Skin epidermis (tissue), 12 donors: ENCODE data around the gene OR13A1.
A peak's percentile ranks its signal among the peaks of the same experiment; 100 is the strongest.
"Not testable (repeated sequence)": the region's sequence is repeated elsewhere in the genome, so short reads cannot be mapped to it uniquely, and the experiment has no call there.

Experiments used
- H3K27ac ChIP-seq, 21 experiments: fragments of 200-600 bp; sonication (generic) in 11 of 21; one replicate each; pipeline ENCODE4 v1.5.0; 2020; ENCODE audit warnings: mild to moderate bottlenecking in 3 of 21, inconsistent platforms in 2 of 21, moderate library complexity in 2 of 21
- H3K4me3 ChIP-seq, 7 experiments: fragments of 200-600 bp; sonication (generic) in 2 of 7; one replicate each; pipeline ENCODE4 v1.5.0; 2020; ENCODE audit warnings: inconsistent platforms in 2 of 7, mild to moderate bottlenecking in 2 of 7, moderate library complexity in 1 of 7

Gene OR13A1, protein sequence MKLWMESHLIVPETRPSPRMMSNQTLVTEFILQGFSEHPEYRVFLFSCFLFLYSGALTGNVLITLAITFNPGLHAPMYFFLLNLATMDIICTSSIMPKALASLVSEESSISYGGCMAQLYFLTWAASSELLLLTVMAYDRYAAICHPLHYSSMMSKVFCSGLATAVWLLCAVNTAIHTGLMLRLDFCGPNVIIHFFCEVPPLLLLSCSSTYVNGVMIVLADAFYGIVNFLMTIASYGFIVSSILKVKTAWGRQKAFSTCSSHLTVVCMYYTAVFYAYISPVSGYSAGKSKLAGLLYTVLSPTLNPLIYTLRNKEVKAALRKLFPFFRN

GRCh38 chr10:45315508-45315907, at the start of gene OR13A1:
OR13A1 (minus strand) TSS chr10:45315608; CDS start chr10:45304422, 11,186 bp downstream.
- no peak within 1 kb of the TSS for H3K4me3 ChIP-seq
- no peak within 1 kb of the TSS for H3K27ac ChIP-seq

- H3K4me3 ChIP-seq = peak overlapping the region in 1 of 7 experiments; percentile 2
- H3K27ac ChIP-seq = not testable (repeated sequence)
Observed at GRCh38 chr10:45361983-45362799, 46.8 kb upstream of the OR13A1 start.

GRCh38 chr10:45358961-45359360, 43.6 kb upstream of the OR13A1 start:
- not testable (repeated sequence) for H3K27ac ChIP-seq, H3K4me3 ChIP-seq

DNA sequence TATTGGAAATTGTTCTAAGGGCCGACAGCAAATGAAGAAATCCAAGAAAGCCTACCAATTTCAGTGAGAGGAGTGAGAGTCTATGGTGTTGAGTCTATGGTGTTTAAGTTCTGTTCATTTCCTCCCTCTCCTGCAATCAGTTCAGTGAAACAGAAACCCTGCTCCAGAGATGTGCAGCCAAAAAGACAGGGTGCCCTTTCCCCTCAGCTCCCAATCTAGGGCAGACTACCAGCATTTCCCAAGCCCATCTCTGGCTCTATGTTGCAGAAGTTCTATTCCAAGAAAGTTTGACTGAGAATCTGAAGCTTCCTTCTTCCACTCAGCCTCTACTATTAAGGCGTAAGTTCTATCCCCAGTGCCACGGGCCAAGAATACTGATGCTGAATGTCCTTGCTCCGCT, 40.1 kb upstream of the OR13A1 start:
- no peak overlapping the region for H3K4me3 ChIP-seq
- no peak overlapping the region for H3K27ac ChIP-seq

DNA sequence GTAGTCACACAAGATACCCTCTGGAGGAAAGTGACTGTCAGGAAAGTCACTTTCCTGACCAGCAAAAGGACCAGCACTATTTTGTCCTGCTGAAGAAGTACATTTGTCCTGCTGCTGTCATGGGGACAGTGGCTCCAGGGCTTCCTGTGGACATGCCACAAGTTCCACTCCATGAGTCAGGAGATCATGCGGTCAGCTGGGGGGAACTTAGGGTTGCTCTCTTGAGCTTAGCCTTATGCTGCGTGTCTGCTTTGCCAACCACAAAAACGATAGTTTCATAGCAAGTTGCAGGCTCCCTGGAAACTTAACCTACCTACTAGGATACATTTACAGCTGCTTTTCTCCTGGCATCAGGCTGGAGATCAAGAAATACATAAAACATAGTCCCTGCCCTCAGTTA, 38.9 kb upstream of the OR13A1 start:
- Histone ChIP-seq H3K4me3 (no peak overlapping the region), H3K27ac (no peak overlapping the region)

GRCh38 chr10:45353186-45353585, 37.8 kb upstream of the OR13A1 start:
- no peak overlapping the region for H3K27ac ChIP-seq
- no peak overlapping the region for H3K4me3 ChIP-seq

DNA sequence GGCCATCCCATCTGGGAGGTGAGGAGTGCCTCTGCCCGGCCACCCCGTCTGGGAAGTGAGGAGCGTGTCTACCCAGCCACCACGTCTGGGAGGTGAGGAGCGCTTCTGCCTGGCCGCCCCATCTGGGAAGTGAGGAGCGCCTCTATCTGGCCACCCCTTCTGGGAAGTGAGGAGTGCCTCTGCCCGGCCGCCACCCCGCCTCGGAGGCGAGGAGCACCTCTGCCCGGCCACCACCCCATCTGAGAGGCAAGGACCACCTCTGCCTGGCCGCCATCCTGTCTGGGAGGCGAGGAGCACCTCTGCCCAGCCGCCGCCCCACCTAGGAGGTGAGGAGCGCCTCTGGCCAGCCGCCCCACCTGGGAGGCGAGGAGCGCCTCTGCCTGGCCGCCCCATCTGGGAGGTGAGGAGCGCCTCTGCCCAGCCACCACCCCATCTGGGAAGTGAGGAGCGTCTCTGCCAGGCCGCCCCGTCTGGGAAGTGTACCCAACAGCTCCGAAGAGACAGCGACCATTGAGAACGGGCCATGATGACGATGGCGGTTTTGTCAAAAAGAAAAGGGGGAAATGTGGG, 32.9 kb upstream of the OR13A1 start:
- H3K4me3 ChIP-seq, H3K27ac ChIP-seq: not testable (repeated sequence)

DNA sequence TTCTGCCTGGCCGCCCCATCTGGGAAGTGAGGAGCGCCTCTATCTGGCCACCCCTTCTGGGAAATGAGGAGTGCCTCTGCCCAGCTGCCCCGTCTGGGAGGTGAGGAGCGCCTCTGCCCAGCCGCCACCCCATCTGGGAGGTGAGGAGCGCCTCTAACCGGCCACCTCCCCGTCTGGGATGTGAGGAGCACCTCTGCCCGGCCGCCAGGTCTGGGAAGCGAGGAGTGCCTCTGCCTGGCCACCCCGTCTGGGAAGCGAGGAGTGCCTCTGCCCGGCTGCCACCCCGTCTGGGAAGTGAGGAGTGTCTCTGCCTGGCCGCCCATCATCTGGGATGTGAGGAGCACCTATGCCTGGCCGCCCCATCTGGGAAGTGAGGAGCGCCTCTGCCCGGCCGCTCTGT, 32.1 kb upstream of the OR13A1 start:
- not testable (repeated sequence) for H3K27ac ChIP-seq, H3K4me3 ChIP-seq

DNA sequence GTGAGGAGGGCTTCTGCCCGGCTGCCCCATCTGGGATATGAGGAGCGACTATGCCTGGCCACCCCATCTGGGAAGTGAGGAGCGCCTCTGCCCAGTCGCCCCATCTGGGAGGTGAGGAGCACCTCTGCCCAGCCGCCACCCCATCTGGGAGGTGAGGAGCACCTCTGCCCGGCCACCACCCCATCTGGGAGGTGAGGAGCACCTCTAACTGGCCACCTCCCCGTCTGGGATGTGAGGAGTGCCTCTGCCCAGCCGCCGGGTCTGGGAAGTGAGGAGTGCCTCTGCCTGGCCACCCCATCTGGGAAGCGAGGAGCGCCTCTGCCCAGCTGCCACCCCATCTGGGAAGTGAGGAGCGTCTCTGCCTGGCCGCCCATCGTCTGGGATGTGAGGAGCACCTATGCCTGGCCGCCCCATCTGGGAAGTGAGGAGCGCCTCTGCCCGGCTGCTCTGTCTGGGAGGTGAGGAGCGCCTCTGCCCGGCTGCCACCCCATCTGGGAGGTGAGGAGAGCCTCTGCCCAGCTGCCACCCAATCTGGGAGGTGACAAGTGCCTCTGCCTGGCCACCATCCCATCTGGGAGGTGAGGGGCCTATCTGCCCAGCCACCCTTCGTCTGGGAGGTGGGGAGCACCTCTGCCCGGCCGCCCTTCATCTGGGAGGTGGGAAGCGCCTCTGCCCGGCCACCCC, 31.4 kb upstream of the OR13A1 start:
- H3K27ac ChIP-seq, H3K4me3 ChIP-seq: not testable (repeated sequence)

- H3K27ac ChIP-seq, H3K4me3 ChIP-seq: not testable (repeated sequence)
Observed at GRCh38 chr10:45340420-45340819, 25.0 kb upstream of the OR13A1 start.

- no peak overlapping the region for H3K27ac ChIP-seq
- H3K4me3 ChIP-seq = no peak overlapping the region
Observed at GRCh38 chr10:45339894-45340293, 24.5 kb upstream of the OR13A1 start.

DNA sequence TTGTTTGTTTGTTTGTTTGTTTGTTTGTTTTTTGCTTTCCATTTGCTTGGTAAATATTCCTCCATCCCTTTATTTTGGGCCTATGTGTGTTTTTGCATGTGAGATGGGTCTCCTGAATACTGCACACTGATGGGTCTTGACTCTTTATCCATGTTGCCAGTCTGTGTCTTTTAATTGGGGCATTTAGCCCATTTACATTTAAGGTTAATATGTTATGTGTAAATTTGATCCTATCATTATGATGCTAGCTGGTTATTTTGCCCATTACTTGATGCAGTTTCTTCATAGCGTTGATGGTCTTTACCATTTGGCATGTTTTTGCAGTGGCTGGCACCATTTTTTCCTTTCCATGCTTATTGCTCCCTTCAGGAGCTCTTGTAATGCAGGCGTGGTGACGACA, 16.4 kb upstream of the OR13A1 start:
- not testable (repeated sequence) for H3K27ac ChIP-seq, H3K4me3 ChIP-seq

DNA sequence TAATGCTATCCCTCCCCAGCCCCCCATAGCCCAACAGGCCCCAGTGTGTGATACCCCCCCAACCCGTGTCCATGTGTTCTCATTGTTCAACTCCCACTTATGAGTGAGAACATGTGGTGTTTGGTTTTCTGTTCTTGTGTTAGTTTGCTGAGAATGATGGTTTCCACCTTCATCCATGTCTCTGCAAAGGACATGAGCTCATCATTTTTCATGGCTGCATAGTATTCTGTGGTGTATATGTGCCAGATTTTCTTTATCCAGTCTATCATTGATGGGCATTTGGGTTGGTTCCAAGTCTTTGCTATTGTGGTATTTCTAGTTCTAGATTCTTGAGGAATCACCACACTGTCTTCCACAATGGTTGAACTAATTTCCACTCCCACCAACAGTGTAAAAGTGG, 11.5 kb upstream of the OR13A1 start:
- not testable (repeated sequence) for H3K27ac ChIP-seq, H3K4me3 ChIP-seq

DNA sequence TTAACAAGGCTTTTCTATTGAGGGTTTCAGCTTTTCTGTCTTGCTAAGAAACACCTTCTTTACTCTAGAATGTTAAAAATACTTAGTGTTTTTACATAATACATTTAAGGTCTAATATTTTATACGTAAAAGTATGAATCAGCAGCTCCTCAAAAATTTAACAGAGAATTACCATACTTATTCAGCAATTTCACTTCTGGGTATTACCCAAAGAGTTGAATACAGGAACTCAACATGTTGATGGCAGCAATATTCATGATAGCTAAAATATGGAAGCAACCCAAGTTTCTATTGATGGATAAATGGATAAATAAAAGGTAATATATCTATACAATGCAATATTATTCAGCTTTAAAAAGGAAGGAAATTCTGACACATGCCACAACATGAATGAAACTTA, 9.7 kb upstream of the OR13A1 start:
- Histone ChIP-seq H3K27ac (no peak overlapping the region), H3K4me3 (no peak overlapping the region)

DNA sequence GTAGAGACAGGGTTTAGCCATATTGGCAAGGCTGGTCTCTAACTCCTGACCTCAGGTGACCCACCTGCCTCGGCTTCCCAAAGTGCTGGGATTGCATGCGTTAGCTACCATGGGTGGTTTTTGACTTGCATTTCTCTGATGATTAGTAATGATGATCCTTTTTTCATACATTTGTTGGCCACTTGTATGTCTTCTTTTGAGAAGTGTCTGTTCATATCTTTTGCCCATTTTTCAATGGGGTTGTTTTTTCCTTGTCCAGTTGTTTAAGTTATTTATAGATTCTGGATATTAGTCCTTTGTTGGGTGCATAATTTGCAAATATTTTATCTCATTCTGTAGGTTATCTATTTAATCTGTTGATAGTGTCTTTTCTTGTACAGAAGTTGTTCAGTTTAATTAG, 4.3 kb upstream of the OR13A1 start:
- no peak overlapping the region for H3K27ac ChIP-seq
- H3K4me3 ChIP-seq = no peak overlapping the region

DNA sequence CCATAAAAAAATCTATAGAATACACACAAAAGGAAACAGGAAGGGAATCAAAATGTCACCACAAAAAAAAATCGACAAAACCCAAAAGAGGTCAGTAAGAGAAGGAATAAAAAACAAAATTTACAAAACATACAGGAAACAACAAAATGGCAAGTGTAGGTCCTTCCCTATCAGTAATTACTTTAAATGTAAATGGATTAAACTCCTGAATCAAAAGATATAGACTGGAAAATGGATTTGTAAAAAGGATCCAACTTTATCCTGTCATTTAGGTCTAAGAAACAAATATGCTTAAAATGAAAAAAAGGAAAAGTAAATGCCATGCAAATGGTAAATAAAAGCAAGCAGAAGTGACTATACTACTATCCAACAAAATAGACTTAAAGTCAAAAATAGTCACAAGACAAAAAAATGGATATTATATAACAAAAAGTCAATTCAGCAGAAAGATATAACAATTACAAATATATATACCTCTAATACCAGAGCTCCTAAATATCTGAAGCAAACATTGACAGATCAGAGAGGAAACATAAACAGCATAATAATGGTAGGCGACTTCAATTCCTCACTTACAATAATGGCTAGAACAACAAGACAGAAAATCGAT, 2.0 kb downstream of the OR13A1 start:
- no peak overlapping the region for H3K4me3 ChIP-seq

DNA sequence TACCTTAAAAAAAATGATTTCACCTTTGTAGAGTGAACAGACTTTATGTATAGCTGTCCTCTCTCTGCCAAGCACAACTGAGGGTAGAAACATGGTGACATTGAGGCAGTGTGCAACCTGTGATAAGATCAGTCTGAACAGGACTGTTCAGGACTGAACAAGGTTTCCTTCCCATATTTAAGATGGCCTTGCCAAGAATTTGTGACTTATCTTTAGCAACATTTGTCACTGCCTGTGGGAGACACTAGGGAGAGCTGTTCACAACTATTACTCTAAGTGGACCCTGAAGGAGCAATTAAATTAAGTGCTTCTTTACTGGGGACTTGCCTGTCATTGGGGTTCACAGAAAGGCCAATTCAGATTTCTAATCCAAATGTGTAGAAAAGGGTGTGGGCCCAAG, 6.7 kb downstream of the OR13A1 start:
- H3K27ac ChIP-seq = no peak overlapping the region
- no peak overlapping the region for H3K4me3 ChIP-seq

More for the DNA sequence above, 2.0 kb downstream of the OR13A1 start:
- H3K27ac ChIP-seq = no peak overlapping the region

DNA sequence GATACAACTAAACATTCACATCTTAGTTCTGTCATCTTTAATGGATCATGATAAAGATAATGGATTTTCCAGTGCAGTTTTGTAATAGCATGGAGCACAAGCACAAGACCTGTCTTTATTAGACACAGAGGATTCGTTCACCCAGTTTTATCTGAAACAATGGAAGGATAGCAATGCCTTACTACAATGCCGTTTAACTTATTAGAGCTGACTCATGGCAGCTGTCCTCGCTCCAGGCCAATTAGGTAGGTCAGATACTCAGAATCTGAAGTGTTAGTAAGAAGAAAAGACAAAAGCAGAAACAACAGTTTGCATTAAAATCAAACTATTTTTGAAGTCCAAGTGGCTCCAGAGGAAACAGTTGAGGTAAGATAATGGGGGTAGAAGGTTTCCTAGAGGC, 12.8 kb downstream of the OR13A1 start:
- no peak overlapping the region for H3K4me3 ChIP-seq

DNA sequence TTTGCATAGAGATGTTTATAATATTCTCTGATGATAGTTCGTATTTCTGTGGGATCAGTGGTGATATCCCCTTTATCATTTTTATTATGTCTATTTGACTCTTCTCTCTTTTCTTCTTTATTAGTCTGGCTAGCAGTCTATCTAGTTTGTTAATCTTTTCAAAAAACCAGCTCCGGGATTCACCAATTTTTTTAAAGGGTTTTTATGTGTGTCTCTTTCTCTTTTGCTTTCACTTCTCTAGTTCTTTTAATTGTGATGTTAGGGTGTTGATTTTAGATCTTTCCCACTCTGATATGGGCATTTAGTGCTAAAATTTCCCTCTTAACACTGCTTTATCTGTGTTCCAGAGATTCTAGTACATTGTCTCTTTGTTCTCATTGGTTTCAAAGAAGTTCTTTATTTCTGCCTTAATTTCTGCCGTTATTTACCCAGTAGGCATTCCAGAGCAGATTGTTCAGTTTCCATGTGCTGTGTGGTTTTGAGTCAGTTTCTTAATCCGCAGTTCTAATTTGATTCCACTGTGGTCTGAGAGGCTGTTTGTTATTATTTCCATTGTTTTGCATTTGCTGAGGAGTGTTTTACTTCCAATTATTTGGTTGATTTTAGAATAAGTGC, 17.0 kb downstream of the OR13A1 start:
- peak overlapping the region in 1 of 21 experiments; percentile 17 for H3K27ac ChIP-seq
- H3K4me3 ChIP-seq = not testable (repeated sequence)

More for the DNA sequence above, 12.8 kb downstream of the OR13A1 start:
- H3K27ac ChIP-seq = no peak overlapping the region
